SH-SY5Y (cell line): ENCODE measurements around the gene HOXB8.

Source experiments
- GATA2 ChIP-seq: IDR thresholded peaks from 2 replicates; pipeline ENCODE4 v1.6.1; 2011; ENCODE audit warnings: mild to moderate bottlenecking, low read depth, low read length
- GATA3 ChIP-seq: IDR thresholded peaks from 2 replicates; pipeline ENCODE4 v1.6.1; 2011; ENCODE audit warnings: low read depth, mild to moderate bottlenecking, low read length, moderate library complexity

HOXB8 gene

DNA sequence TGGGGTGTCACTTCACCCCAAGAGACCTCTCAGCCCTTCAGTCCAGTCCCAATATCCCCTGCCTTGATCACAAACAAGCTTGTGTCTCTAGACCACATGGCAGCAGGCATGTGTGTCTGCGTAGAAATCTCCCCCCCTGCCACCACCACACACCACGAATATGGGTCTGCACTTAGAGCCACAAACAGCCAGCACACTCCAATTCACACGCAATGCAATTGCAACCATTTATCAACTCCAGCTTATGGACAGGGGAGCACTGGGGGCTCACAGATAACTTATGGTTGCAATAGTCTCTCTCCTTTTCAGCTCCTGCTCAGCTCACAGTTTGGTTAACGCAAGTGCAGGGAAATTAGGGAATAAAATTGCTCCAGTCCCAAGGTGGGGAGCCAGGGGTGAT lies 8.5 kb upstream of the HOXB8 start:
- TF ChIP-seq GATA2 = no peak
- no peak for TF ChIP-seq GATA3

DNA sequence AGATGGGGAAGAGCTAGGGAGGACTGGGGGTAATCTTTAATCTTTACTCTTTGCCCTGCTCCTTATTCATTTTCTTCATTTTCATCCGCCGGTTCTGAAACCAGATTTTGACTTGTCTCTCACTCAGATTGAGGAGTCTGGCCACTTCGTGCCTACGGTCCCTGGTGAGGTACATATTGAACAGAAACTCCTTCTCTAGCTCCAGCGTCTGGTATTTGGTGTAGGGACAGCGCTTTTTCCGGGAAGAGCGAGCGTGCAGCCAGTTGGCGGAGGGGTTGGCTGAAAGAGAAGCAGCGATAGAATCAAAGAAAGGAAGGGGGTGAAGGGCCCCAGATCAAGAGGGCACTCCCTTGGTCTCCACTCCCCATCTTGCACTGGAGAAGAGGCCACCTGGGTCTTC lies 7.8 kb upstream of the HOXB8 start:
- TF ChIP-seq GATA3 (no peak), GATA2 (no peak)

DNA sequence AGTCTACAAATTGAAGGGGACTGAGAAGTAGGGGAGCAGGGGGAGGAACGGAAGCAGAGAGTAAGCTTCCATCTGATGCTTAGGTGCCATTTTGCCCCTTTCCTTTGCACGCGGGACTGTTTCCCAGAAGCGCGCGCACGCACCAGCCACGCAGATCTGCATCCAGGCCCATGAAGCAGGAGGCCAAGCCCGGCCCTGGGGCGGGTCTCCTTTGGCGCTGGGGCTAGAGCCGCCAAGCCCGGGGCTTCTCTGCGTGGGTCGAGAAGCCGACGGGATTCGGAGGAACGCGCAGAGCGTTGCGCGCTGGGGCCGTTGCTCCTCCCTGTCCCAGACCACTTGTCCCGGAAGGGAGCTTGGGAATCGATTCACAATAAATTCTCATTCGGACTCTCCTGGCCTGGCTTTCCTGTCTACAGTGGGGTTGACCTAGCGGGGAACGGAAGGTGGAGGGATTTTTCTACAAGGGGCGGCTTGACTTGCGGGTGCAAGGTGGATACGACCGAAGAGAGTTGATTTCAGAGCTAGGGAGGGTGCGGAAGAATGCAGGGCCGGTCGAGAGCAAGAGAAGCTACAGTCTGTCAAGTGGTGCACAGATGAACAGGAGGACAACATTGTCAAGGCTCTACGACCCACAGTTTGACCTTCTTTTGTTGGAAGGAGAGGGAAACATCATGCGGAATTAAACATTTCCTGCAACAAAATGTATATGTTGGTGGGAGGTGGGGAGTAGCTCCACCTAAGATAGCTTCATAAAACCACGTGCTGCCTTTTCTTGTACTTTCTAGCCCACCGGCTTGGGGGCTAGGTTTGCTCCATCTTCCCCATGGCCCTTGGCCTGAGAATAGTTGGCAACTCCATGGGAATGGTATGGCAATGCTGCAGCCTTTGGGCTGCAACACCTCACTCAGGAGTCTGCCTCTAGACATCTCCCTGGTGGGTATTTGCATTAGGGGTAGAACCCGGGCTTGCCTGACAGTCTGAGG lies 6.6 kb upstream of the HOXB8 start:
- no peak for TF ChIP-seq GATA3
- no peak for TF ChIP-seq GATA2

DNA sequence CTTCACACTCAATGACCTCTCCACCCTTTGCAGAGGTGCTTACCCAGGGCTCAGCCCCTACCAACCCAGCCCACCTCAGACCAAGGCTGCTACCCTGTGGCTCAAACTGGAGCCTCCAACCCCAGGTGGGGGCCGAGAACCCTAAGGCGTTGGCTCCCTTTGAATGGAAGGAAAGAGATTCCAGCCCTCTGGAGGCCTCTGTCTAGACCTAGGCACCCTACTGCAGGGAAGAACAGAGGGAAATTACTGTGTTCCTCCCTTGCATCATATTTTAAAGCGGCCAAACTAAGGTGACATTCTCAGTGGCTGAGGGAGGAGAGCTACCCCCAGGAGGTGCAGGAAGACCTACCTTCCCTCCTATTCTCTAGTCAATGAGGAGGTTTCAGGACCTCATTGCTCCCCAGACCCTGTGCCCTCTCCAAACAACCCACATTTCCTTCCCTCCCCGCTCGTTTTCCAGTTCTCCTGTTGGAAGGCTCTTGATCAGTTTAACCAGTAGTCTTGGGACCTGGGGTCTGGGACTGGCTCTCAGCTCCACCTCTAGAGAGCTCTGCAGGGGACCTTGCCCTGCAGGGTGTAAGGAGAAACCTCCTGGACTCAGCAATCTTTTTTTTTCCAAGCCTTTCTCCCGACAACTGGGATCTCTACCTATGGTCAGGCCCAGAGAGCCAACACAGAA lies 5.5 kb upstream of the HOXB8 start:
- no peak for TF ChIP-seq GATA2
- no peak for TF ChIP-seq GATA3

DNA sequence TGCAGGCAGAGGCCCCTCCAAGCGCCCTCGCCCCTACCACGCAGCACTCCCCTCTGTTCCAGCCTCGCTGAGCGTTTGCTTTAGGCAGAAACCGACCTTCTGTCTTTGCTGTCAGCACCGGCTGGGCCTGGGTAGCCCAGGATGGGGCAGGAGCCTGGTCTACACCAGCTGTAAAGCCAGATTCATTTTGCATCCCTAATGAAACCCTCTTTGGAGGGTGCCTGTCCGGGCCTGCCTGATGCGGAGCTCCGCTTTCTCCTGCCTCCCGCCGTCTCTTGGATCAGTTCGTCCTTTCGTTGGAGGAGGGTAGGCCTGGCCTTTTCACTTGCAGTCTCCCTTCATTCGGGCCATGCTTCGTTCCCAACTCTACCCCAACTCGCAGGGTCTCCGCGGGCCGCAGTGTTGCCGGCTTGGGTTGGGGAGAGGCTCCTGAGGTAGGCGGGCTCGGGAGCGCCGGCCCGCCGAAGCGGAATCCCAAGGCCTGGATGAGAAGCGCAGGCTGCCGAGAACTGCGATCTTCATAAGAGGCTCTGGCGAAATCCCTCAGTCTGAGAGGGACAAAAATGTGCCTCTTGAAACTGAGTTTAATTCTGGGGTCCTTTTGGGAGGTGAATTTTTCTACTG lies 4.8 kb upstream of the HOXB8 start:
- TF ChIP-seq GATA3 (no peak), GATA2 (no peak)

DNA sequence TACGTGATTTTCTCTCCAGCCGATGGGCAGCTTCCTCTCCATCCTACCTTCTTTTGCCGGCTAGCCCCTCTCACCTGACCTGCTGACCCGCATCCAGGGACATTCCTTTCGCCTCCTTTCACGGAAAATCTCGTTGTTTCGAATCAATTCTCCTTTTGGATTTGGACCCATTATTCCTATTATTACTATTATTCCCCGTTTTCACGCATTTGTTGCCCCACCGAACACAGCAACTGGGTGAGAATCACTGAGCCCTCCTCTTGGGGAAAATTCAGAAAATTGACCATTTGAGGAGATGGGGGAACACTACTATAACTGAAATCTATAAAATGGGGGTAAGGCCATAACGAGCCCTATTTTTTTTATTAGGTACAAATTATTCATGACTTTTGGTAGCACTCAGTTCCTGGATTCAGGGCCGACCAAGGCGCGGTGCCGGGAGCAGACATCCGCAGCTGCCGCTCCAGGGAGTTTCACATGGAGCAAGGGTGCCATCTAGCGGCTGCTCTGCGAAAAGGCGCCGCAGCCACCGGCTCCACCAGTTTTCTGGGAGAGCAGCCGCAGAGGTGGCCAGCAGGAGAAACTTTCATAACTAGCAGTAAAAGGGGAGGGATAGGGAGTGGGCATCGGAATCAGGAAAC lies 3.3 kb upstream of the HOXB8 start:
- no peak for TF ChIP-seq GATA3
- TF ChIP-seq GATA2 = no peak

DNA sequence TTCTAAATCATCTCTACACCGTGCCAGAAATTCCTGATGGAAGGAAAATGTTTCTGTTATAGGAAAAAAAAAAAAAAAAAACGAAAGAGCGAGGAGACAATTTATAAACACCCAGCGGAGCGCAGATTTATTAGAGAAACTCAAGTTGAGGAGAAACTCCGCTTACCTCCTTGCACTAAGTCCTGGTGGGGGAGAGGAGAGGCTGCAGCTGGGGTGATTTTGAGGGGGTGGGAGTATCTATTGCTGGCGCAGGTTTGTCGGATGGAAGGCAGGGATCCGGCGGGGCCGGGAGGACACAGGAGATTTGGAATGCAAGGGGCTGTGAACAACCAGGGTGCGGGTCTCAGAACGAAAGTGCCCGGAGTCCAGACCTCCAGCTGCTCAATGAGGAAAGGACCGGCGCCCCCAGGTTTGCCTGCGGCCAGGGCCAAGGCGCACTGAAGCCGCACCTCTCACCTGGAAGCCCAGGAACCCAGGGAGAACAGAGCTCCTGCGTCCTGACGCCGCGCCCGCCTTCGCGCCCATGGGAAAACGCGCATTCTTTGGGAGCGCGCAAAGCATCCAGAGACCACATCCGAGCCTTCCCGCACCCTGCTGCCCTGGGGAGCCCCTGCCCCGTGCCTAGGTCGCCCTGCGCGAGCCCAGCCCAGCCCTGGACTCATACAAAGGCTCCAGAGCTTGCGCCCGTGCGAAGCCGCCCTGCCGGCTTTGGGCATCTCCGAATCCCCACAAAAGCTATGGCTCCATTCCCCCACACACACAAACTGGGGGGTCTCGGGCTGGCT lies 2.6 kb upstream of the HOXB8 start:
- TF ChIP-seq GATA3 = no peak
- TF ChIP-seq GATA2 = no peak

DNA sequence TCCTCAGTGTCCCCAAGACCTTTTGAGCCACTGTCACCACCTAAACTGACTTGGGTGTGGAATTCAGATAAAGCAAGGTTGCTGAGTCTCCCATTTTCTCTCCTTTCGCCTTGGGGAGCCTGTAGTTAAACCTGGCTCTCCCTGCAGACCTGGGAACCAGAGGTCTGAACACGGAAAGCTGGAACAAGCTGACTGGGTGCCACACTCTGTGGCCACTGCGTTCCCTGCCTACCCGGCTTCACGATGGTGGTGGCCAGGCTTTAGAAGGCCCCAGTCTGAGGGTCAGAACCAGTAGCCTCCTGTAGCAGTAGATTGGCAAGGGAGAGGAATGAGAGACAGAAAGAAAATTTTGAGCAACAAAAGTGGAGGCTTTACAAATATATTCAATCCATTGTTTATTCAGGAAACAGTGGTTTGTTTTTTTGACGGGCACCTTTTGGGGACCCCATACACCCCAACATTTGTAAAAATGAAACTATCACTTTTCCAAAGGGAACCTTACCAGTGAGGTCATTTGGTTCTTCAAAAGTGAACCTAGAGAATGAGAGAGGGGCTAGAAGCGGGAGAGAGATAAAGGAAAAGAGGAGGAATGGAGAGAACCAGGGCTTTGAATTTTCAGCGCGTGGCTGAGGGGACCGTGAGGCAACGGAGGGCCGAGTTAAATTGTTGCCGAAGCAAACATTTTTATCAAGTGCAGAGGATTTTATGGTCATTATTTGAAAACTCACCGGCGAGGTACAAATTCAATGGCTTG lies 1.8 kb upstream of the HOXB8 start:
- TF ChIP-seq GATA2 = no peak
- no peak for TF ChIP-seq GATA3

DNA sequence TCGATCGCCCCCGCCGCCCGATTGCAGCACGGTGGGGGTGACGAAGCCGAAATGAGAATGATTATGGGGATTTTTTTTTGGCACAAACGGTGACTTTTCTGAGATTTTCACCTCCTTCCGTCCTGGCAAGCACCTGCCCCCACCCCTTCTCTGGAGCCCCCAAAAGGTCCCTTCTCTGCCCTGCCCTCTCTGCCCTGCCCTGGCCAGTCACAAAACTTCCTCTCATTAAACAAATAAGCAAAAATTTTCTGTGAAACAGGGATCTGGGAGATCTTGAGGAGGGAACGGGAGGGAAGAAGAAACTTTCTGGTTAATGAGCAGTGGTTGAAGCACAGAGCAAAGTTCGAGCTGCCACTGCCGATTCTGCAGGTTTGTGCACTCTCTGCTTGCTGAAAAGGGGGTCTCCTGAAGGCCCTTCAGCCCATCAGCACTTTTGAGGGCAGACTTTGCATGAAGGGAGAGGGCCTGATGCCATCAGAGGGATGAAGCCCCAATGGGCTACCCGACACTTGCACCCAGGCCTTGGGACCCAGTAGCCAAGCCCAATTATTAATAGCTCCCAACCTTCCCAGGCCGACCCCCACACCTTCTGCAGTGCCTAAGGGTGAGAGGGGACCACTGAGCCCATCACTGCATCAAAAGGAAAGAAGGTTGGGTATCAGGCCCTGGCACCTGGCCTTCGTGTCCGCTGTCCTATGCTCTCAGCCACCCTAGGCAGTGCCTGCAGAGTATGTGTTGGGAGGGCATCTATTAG lies 1.0 kb upstream of the HOXB8 start:
- TF ChIP-seq GATA3 (no peak), GATA2 (no peak)

DNA sequence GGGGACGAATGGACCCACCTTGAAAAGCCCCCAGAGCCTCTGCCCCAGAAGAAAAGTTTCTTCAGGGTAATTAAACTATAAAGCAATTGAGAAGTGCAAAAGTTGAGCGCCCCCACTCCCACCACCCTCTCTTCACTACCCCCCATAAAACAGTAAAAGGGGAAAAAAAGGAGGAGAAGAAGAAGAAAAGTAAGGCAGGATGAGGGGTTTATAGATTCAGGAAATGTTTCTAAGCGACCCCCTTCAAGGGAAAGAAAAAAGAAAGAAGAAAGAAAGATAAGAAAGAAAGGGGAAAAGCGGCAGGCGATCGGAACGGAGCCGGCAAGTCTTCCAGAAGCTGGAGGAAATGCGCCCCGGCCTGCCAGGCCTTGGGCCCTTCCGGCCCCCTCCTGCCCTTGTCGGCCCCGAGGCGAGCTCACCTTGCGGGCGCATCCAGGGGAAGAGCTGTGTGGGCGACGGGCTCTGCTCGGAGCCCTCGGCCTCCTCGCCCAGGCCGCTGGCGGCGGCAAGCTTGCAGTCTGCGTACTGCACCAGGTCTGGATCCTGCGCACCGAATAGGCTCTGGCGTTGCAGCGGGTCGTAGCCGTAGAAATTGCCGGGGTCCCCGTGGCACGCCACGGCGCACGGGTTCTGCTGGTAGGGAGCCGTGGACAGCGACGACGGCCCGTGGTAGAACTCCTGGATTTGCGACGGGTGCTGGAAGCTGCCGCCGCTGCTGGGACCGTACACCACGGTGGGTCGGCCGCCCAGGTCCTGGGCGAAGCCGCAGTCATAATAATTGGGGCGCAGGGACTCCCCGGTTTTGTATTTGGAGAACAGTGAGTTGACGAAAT lies 1.0 kb downstream of the HOXB8 start:
- TF ChIP-seq GATA2 (no peak), GATA3 (no peak)
